RWPE2 (cell line): ENCODE measurements around the gene KIF3B.

Experiments
- ATAC-seq: fragments of 200-7000 bp; cut with Tn5 transposase; 3 replicates; pipeline ENCODE4 v1.9.1; 2021; ENCODE audit warnings: low read depth
- DNase-seq: peaks from one replicate; pipeline ENCODE4 v3.0.0-alpha.2; 2020; ENCODE audit warnings: low spot score
- H3K27ac ChIP-seq: fragments of 450-650 bp; 2 replicates; pipeline ENCODE4 v1.5.1; 2017; ENCODE audit warnings: mild to moderate bottlenecking; ENCODE audit not compliant: poor library complexity, severe bottlenecking
- H3K27me3 ChIP-seq: fragments of 250-450 bp; sonication (Bioruptor Pico); 2 replicates; pipeline ENCODE4 v1.5.1; 2021; ENCODE audit warnings: mild to moderate bottlenecking, moderate library complexity; ENCODE audit not compliant: insufficient read depth, poor library complexity, severe bottlenecking
- H3K36me3 ChIP-seq: fragments of 250-450 bp; sonication (Bioruptor Pico); 2 replicates; pipeline ENCODE4 v1.5.1; 2020; ENCODE audit warnings: low read depth, mild to moderate bottlenecking, moderate library complexity
- H3K4me1 ChIP-seq: fragments of 250-450 bp; sonication (Bioruptor Pico); 2 replicates; pipeline ENCODE4 v1.5.1; 2021; ENCODE audit warnings: mild to moderate bottlenecking, moderate library complexity; ENCODE audit not compliant: insufficient read depth, poor library complexity, severe bottlenecking
- H3K4me3 ChIP-seq: fragments of 250-450 bp; sonication (Bioruptor Pico); 2 replicates; pipeline ENCODE4 v1.5.1; 2021; ENCODE audit warnings: mild to moderate bottlenecking, moderate library complexity; ENCODE audit not compliant: severe bottlenecking
- H3K9me3 ChIP-seq: fragments of 250-450 bp; sonication (Bioruptor Pico); 2 replicates; pipeline ENCODE4 v1.5.1; 2021; ENCODE audit warnings: mild to moderate bottlenecking, moderate library complexity; ENCODE audit not compliant: severe bottlenecking
- TF ChIP-seq, protein P1 (sequence below): fragments of 450-650 bp; IDR thresholded peaks from one replicate; pipeline ENCODE4 v1.5.1; 2017; ENCODE audit warnings: mild to moderate bottlenecking, moderate library complexity; ENCODE audit not compliant: poor library complexity, severe bottlenecking

KIF3B gene

DNA sequence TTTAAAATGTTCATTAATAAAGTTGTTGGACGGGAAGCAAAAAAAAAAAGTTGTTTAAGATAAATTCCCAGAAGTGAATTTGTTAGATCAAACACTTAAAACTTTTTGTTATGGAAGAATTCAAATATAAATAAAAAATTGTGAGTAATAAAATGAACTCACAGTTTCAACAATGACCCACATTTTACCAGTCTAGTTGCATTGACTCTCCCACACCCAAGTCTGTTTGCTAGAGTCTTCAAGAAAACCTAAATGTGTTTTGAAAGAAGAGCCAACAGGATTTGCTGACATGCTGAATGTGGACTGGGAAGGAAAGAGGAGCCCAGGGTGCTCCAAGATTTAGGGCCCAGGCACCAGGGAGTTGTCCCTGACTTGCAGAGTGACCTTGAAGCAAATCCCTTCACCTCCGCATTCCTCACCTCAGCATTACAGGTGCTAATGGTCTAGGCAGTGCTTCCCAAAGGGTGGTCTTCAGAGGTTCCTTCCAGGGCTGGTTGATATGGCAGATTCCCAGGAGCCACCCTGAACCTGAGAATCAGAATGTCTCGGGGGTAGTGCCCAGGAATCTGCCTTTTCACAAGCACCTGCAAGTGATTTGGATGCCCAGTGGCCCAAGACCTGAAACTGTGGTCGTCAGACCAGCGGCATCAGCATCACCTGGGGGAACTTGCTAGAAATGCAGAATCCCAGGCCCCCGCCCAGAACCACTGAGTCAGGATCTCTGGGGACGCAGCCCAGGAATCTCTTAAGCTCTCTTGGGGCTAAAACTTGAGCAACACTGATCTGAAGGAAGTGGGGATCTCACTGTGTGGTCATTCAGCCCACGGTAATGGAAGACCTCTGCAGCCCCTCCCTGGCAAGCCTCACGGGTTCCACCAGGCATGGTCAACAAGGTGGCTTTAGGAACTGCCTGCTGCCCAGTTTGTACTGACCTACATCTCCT lies 38.7 kb upstream of the KIF3B start:
- Histone ChIP-seq H3K9me3 (no peaks in the 10 kb centered on the region), H3K4me3 (no peak overlapping the region), H3K36me3 (peaks cover 20% of the 10 kb centered on the region), H3K27ac (no peak overlapping the region), H3K4me1 (peaks cover 7% of the 10 kb centered on the region), H3K27me3 (no peaks in the 10 kb centered on the region)
- ATAC-seq, result no peak
- DNase-seq, result no peak
- TF ChIP-seq, protein P1, sequence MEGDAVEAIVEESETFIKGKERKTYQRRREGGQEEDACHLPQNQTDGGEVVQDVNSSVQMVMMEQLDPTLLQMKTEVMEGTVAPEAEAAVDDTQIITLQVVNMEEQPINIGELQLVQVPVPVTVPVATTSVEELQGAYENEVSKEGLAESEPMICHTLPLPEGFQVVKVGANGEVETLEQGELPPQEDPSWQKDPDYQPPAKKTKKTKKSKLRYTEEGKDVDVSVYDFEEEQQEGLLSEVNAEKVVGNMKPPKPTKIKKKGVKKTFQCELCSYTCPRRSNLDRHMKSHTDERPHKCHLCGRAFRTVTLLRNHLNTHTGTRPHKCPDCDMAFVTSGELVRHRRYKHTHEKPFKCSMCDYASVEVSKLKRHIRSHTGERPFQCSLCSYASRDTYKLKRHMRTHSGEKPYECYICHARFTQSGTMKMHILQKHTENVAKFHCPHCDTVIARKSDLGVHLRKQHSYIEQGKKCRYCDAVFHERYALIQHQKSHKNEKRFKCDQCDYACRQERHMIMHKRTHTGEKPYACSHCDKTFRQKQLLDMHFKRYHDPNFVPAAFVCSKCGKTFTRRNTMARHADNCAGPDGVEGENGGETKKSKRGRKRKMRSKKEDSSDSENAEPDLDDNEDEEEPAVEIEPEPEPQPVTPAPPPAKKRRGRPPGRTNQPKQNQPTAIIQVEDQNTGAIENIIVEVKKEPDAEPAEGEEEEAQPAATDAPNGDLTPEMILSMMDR, result no peak

DNA sequence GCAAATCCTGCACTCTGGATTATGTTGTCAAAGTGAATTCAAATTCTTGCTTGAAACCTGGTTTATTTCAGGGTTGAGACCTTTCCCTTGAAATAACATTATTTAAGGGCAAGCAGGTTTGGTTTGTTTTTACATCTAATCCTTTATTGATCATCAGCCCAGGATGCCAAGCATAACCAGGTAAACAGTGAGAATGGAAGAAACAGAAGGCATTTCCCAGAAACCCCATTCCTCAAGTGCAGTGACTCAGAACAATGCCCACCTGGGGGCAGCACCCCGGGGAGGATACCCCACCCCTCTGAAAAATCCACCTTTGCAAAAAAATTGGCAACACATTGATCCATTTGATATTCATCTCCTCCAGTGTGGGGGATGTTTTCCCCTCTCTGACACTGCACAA lies 37.2 kb upstream of the KIF3B start:
- H3K27me3 ChIP-seq, result no peaks in the 10 kb centered on the region
- H3K27ac ChIP-seq, result no peak overlapping the region
- TF ChIP-seq, protein P1, result peak; percentile 35
- DNase-seq, result no peak
- no peak for ATAC-seq
- H3K4me3 ChIP-seq, result no peak overlapping the region
- peaks cover 7% of the 10 kb centered on the region for H3K4me1 ChIP-seq
- no peaks in the 10 kb centered on the region for H3K9me3 ChIP-seq
- peaks cover 6% of the 10 kb centered on the region for H3K36me3 ChIP-seq

DNA sequence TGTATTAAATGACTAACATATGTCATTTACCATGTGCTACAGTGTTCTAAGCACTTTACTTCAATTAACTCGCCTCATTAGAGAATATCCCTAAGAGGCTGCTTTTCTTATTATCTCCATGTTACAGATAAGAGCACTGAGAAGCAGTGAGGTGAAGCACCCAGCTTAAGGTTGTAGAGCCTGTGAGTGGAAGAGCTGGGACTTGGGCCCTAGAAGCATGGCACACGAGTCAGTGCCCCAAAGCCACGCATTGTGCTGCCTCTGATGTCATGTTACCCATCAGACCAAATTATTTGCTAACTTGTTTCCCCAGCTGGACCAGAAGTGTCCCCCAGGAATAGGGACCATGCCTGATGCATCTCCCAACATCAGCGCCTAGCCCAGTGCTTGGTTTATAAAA lies 35.6 kb upstream of the KIF3B start:
- TF ChIP-seq, protein P1, result no peak

DNA sequence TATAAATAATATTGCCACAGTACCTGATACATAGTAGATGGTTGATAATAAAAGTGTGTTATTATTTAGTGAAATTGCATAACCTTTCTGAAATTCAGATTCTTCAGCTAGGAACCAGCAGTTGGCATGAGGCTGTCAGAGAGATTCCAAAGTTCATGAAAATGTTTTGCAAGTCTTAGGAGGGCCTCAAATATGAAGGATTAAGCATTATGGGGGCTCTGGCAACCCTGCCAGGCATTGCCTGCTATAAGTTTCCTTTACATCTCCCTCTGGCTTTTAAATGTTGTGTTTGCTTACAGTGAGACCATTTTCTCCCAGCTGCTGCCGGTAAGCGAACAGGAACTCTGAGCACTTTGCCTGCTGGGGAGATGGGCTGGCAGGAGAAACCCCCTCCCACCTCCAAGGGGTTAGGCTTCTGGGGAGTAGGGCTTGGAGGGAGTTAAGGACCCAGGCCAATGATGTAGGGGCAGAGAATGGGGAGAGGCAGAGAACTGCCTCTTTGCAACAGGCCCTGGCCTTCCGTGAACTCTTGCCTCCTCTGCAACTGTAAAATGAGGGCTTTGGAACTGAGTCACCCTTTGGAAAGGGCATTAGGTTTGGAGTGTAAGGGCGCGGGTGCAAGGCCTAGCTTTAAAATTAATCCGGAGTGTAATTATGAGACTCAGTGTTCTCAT lies 33.2 kb upstream of the KIF3B start:
- TF ChIP-seq, protein P1, result no peak
- H3K4me3 ChIP-seq, result no peak overlapping the region
- ATAC-seq, result no peak

More for the DNA sequence above, 35.6 kb upstream of the KIF3B start:
- no peaks in the 10 kb centered on the region for H3K36me3 ChIP-seq
- no peaks in the 10 kb centered on the region for H3K4me1 ChIP-seq
- H3K27me3 ChIP-seq, result no peaks in the 10 kb centered on the region
- H3K9me3 ChIP-seq, result no peaks in the 10 kb centered on the region
- no peak overlapping the region for H3K4me3 ChIP-seq
- H3K27ac ChIP-seq, result no peak overlapping the region
- ATAC-seq, result no peak
- DNase-seq, result no peak

More for the DNA sequence above, 33.2 kb upstream of the KIF3B start:
- Histone ChIP-seq H3K9me3 (no peaks in the 10 kb centered on the region), H3K36me3 (no peaks in the 10 kb centered on the region), H3K27me3 (no peaks in the 10 kb centered on the region), H3K4me1 (no peaks in the 10 kb centered on the region), H3K27ac (no peak overlapping the region)
- no peak for DNase-seq
